NCI-H446 treated with DMSO at 0.1 percent for 48 hours (cell line): Measurements from ENCODE around the gene SOX15.
"Not testable (repeated sequence)": the region's sequence is repeated elsewhere in the genome, so short reads cannot be mapped to it uniquely, and the experiment has no call there.

Experiments used
- DNase-seq: peaks from one replicate; lab custom pipeline; 2025; lab: John Stamatoyannopoulos, UW

The SOX15 gene

GRCh38 chr17:7589891-7590691 lies at the start of gene SOX15:
SOX15 (minus strand) TSS chr17:7590094; CDS start chr17:7589676, 418 bp downstream.
- no peak for DNase-seq

GRCh38 chr17:7636163-7636562 lies 46.3 kb upstream of the SOX15 start:
- no peak for DNase-seq

- DNase-seq, result no peak
Measured at GRCh38 chr17:7634384-7634783, 44.5 kb upstream of the SOX15 start.

GRCh38 chr17:7633093-7633492 lies 43.2 kb upstream of the SOX15 start:
- no peak for DNase-seq

- DNase-seq, result no peak
Measured at GRCh38 chr17:7632492-7632894, 42.6 kb upstream of the SOX15 start.

- DNase-seq, result no peak
Measured at GRCh38 chr17:7631398-7632380, 41.8 kb upstream of the SOX15 start.

GRCh38 chr17:7629939-7630571 lies 40.2 kb upstream of the SOX15 start, which contains the start of gene SHBG:
SHBG (plus strand) TSS chr17:7630135; CDS start chr17:7630173, 38 bp downstream.
- DNase-seq, result no peak

- peak; percentile 68 for DNase-seq
Measured at GRCh38 chr17:7627250-7628121, 37.6 kb upstream of the SOX15 start, which contains the start of gene SAT2. SAT2 (minus strand) TSS chr17:7627821; CDS start chr17:7627635, 186 bp downstream.

GRCh38 chr17:7626956-7627249 lies 37.0 kb upstream of the SOX15 start:
- no peak for DNase-seq

GRCh38 chr17:7626307-7626706 lies 36.4 kb upstream of the SOX15 start:
- no peak for DNase-seq

GRCh38 chr17:7625749-7626148 lies 35.9 kb upstream of the SOX15 start:
- not testable (repeated sequence) for DNase-seq

- no peak for DNase-seq
Measured at GRCh38 chr17:7623661-7624060, 33.8 kb upstream of the SOX15 start.

- no peak for DNase-seq
Measured at GRCh38 chr17:7620835-7621234, 30.9 kb upstream of the SOX15 start.

GRCh38 chr17:7618608-7619007 lies 28.7 kb upstream of the SOX15 start:
- DNase-seq, result no peak

GRCh38 chr17:7615265-7615747 lies 25.4 kb upstream of the SOX15 start:
- DNase-seq, result no peak

GRCh38 chr17:7614425-7615264 lies 24.8 kb upstream of the SOX15 start, which contains the start of gene FXR2:
FXR2 (minus strand) TSS chr17:7614897; CDS start chr17:7614532, 365 bp downstream.
- DNase-seq, result peak; percentile 99

GRCh38 chr17:7613769-7614424 lies 24.0 kb upstream of the SOX15 start:
- no peak for DNase-seq

GRCh38 chr17:7612294-7612640 lies 22.4 kb upstream of the SOX15 start:
- DNase-seq, result no peak

- no peak for DNase-seq
Measured at GRCh38 chr17:7611635-7612293, 21.9 kb upstream of the SOX15 start.
